GM12801 (cell line): ENCODE results near the gene CCDC38.

ENCODE experiments used
- CTCF ChIP-seq: IDR thresholded peaks from one replicate; pipeline ENCODE4 v1.5.1; 2011; ENCODE audit warnings: control low read depth; ENCODE audit not compliant: insufficient read length; ENCODE audit errors: extremely low read depth

The CCDC38 gene

GRCh38 chr12:95909871-95910270, 32.5 kb downstream of the CCDC38 start:
- no peak for TF ChIP-seq CTCF

- TF ChIP-seq CTCF = no peak
These were observed 33.8 kb downstream of the CCDC38 start for GRCh38 chr12:95908573-95908972.

DNA sequence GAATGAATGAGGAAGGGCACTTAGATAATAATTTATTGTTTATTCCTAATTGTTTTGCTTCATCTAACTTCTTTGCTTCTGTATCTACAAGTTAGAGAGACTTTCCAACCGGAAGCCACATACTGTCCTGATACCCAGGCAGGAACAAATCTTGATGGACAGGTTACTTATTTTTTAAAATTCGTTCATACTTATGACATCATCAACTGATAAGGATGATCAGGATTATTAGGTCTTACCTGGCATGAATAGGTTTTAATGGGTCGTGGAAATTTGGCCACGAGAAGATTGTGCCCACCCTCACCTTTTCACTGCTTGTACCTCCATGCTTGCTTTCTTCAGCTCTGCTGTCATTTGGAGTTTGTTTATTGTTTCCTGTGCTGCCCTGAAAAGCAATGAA, 44.3 kb downstream of the CCDC38 start:
- TF ChIP-seq CTCF = no peak

DNA sequence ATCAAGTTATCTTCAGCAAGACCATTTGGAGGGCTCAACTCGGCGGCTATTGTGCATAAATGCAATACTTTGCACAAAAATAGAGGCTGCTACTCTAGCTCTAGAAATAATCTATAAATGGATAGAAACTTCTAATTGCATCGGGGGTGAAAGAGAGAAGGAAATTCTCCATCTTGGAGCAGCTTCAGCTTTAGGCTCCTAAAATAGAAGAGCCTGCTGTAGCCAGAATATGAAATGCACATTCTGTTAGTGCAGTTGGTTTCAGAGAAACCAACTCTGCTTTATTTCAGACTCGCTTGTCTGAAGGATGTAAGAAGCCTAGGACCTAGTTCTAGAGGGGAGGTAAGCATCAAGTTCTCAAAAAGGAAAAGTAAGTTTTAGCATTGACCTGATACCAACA, 45.6 kb downstream of the CCDC38 start:
- TF ChIP-seq CTCF = no peak

DNA sequence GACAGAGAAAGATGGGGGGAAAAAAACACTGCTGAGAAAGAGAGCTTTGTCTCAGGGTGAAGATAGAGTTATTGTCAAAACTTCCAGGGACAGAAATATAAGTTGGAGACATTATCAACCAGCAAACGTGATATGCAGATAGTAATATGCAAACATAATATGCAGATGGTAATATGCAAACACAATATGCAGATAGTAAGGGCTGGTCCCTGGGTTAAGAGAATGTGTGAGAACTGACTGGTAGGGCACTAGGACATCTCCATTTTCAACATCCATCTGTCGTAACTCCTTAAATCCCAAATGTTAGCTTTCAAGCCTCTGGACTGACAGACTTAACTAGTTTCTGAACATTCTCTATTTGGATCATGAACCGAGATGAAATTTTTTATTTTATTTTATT, 51.5 kb downstream of the CCDC38 start:
- TF ChIP-seq CTCF = no peak

DNA sequence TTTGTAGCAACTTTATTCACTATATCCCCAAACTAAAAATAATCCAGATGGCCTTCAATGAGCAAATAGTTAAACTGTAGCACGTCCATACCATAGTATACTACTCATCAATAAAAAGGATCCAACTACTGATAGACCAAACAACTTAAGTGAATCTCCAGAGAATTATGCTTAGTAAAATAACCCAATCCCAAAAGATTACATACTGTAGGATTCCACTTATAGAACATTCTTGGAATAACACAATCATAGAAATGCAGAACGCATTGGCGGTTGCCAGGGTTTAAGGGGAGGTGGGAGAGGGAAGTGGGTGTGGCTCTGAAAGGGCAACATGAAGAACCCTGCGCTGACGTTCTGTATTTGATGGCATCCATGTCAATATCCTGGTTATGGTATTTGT, 55.1 kb downstream of the CCDC38 start:
- TF ChIP-seq CTCF = no peak

DNA sequence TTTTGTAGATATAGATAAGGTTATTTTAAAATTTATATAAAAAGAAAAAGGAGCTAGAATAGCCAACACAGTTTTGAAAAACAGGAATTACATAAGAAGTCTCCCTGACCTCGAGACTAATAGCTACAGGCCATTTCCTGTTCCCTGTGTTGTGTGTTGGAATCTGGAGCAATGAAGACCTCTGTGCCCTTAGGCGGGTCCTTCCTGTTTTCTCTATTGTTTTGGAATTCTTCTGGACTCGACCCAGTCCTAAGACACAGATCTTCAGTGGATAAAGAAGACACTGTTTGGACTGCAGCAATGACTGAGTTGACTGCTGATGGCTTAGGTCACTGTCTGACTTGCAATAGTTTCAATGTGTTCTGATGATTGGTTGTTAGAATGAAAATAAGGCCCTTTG, 57.4 kb downstream of the CCDC38 start:
- no peak for TF ChIP-seq CTCF

DNA sequence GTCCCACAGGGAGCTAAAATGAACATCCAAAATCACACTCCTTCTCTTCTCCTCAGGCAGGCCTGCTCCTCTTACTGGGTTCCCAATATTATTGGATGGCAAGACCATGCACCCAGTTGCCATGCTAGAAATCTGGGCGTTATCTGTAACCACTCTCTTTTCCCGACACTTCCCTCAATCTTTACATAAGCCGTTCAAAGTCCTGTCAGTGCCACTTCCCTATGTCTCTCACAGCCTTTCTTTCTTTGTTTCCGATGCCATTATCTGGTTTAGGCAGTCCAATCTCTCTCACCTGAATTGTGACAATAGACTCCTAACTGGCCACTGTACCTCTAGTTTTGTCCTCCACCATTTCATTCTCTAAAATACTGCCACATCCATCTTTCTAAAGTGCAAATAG, 59.5 kb downstream of the CCDC38 start:
- TF ChIP-seq CTCF = no peak
